Activated CD4-positive, alpha-beta T cell treated with anti-CD3 and anti-CD28 coated beads, Interleukin-2, amount 50 U/mL, for 48 hours (primary cell): ENCODE results near the gene SEPTIN7.
A peak's percentile ranks its signal among the peaks of the same experiment; 100 is the strongest.
"Not testable (repeated sequence)": the region's sequence is repeated elsewhere in the genome, so short reads cannot be mapped to it uniquely, and the experiment has no call there.

Source experiments
- DNase-seq, 2 experiments: peaks; one replicate each; pipeline ENCODE4 v3.0.0-alpha.2; 2020

Gene SEPTIN7

GRCh38 chr7:35800718-35801391 is at the start of gene SEPTIN7:
TSS of gene SEPTIN7 (plus strand) at chr7:35801057. CDS start at chr7:35801210, 153 bp downstream.
- peak; percentile 97 to 98 for DNase-seq

GRCh38 chr7:35752742-35753141 is 48.1 kb upstream of the SEPTIN7 start:
- DNase-seq: no peak

DNA sequence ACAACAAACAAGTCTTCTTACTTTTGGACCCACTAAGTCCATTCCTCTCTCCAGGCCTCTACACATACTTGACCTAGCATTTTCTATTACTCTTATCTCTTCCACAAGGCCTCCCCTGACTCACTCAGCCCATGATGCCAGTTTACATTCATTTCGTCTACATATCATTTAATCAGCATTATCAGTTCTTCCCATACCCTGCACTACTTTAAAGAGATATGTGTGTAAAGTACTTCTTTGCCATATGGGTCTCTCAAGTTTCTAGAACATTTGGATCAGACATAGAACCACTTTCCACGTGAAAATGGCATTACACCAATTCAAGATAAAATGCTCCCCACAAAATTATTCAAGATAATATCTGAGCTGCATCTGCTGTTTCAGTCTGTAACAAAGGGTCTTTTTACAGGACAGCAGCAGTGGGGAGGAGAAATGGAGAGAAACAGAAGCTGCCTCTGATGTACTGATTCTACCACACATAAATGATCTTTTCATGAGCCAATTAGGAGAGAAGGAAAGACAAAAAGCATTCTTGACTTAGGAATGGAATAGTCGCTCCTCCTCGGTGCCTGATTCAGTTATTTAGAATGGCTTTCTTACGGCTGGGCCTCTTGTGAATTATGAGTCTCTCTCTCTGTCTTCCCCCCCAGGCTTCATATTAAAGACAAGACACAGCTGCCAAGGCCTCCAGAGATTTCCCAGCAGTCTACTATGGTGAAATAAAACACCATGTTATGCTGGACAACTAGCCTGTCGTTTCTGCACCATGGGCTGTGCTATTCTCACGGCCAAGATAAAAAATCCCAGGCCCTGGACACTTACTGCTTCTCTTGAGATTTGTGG is 46.9 kb upstream of the SEPTIN7 start:
- no peak for DNase-seq

DNA sequence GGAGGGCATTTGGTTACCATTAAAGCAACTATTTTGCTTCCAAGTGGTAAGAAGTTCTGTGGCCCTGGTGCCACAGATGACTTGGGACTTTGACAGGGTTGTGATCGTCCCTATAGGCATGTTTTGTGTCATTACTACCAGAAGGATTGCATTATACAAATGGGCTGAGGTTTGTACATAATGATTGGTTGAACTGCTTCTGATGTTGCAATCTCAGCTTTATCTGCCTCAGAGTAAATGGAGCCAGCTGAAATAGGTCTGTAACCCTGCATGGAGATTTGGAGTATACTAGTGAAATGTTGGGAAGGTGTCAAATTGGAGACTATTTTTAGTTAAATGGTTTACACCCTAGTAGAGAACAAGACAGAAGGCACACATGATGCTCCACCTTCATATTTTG is 46.1 kb upstream of the SEPTIN7 start:
- no peak for DNase-seq

DNA sequence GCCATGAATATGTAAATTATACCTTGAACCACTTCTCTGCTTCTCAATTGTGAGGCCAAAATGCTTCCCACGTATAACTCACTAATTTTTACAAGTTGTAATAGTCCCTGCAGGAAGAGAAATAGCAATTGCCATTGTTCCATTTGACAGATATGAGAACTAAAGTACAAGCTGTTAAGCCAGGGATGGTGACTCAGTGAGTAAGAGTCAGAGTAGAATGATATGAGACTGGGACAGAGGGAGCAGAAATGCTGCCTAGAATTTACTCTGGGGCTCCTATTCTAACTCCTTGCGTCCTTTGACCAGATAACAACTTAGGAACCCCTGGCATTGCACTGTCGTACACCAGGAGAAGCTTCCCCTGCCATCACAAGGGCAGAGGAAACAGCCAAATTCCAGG is 45.1 kb upstream of the SEPTIN7 start:
- DNase-seq: no peak

DNA sequence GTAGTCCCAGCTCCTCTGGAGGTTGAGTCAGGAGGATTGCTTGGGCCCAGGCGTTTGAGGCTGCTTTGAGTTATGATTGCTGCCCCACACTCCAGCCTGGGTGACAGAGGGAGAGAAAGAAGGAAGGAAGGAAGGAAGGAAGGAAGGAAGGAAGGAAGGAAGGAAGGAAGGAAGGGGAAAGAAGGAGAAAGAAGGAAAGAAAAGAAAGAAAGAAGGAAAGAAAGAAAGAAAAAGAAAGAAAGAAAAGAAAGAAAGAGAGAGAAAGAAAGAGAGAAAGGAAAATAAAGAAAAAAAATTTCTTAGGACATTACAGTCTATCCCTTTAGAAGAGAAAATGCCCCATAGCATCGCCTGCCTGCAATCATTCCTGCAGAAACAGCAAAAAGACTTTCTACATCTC is 44.4 kb upstream of the SEPTIN7 start:
- DNase-seq: not testable (repeated sequence)

- DNase-seq: no peak
These were observed 43.3 kb upstream of the SEPTIN7 start for GRCh38 chr7:35757574-35757973.

DNA sequence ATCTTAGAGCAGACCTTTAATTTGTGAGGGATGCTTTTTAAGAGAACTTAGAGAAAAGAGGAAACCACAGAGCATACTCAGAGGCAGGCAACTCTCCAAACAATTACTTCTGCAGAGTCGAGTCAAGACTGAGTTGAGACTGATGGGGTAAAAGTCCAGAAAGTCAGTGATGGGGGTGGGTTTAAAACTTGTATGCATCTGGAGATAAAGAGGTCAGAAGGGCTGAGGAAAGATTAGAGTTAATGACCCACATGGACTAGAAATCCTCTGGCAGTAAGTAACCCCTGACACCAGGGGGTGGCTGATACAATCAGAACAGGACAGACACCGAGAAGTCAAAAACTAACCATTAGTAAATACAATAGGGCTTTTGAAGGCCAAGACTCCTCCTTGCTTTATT is 42.4 kb upstream of the SEPTIN7 start:
- DNase-seq: no peak

GRCh38 chr7:35760143-35760745 is 40.6 kb upstream of the SEPTIN7 start:
- no peak for DNase-seq

- no peak for DNase-seq
These were observed 38.8 kb upstream of the SEPTIN7 start for GRCh38 chr7:35761871-35762677.

DNA sequence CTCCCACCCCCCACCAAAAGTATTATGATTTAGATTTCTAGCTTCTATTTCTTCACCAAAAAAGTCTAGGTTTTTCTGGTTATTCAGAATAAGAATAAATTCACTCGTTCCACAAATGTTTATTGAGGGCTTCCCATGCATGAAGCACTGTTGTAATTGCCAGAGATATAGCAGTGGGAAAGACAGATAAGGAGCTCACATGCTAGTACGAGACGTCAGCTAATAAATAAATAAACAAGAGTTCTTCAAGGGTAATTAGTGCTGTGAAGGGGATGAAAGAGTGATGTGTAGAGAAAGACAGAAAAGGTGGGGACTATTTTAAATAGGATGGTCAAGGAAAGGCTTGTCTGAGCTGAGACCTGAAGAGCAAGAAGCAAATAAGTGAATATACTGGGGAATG is 38.1 kb upstream of the SEPTIN7 start:
- DNase-seq: no peak

GRCh38 chr7:35768346-35768745 is 32.5 kb upstream of the SEPTIN7 start:
- DNase-seq: no peak

DNA sequence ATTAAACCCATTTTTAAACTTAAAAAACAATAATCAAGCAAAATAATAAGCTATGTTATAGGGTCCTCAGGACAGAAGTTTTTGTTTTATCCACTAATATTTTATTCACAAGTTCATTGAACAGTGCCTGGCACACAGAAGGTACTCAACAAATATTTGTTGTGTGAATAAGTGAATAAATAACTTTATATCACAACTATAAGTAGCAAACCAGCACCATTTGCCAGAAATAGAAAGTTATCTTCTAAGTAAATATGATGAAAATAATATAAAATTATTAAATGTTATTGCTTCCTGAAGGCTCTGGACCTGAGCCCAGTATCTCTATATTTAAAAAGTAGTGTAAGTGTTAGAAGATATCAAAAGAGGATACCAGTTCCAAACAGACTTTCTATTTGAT is 29.1 kb upstream of the SEPTIN7 start:
- DNase-seq: no peak

DNA sequence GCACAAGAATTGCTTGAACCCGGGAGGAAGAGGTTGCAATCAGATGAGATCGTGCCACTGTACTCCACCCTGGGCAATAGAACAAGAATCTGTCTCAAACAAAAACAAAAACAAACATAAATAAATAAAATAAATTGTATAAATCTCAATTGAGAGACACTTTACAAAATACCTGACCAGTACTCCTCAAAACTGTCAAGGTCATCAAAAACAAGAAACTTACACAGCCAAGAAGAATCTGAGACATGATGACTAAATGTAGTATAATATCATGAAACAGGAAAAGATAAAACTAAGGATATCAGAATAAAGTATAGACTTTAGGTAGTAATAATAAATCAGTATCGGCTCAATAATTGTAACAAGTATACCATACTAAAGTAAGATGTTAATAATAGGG is 26.9 kb upstream of the SEPTIN7 start:
- no peak for DNase-seq

DNA sequence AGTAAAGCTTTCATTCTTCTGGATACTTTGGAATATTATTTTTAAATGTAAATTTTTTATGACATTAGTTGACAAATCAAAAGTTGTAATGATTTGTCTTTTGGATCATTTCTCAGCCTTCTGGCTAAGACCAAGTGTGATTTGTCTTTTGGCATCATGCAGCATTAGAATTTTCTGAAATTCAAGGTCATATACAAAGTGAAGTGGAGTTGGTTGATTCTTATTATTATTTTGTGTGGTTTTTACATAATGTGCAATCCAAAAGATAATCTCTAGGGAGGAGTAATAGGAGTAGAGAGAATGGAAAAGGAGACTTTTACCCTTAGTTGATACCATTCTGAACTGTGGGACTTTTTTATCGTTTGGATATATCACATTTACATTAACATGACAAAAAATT is 24.2 kb upstream of the SEPTIN7 start:
- no peak for DNase-seq

DNA sequence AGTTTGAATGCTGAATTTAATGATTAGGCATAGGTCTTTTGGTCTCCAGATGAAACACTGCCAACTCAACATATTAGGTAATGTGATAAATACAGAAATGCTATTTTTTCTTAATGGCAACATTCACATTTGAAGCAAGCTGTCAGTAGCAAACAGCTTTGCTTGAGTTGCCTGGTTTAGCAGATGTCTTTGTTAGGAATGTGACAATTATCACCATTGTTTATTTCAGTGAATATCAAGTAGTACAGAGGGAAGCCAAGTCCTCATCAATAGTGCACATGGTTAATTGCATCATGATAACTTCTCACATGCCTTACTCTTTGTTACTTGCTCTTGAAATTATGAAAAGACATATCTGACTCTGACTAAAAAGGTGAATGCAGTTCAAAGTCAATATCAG is 23.7 kb upstream of the SEPTIN7 start:
- DNase-seq: no peak

DNA sequence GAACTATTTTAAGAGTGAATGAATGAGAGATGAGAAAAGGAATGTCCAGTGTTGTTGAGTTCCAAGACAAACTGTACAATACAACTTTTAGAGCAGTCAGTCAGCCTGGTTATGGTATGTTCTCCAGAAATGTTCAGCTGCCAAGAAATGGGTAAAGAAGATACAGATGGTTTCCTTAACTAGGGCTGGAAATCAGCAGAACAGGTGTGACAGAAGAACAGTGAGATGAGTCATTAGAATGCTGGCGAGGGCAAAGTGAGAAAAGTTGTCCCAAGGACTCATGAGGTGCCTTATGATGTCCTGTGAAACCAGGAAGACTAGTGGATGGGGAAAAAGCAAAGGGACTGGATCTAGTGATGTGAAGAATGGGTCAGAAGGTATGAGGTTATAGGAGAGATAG is 20.8 kb upstream of the SEPTIN7 start:
- no peak for DNase-seq

DNA sequence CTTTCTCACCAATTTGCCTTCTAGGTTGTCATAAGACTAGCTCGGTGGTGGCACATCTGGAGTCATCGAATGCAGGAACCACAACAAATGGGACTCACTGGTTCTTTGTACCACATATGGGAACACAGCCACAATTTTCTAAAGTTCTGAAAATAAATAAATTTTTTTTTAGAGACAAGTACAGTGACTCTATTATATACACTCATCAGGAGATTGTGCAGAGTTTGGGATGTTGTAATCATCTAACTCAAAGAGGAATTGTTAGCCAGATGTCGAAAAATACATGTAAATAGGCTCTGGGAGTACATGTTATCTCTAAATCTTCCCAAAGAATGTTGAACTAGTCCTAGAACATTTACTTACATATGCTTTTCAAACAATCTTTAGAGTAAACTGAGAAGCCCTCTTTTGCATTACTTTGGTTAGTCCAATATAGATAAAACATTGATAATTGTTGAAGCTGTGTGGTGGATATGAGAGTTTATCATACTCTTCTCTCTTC is 19.6 kb upstream of the SEPTIN7 start:
- no peak for DNase-seq

GRCh38 chr7:35781767-35782515 is 18.9 kb upstream of the SEPTIN7 start:
- DNase-seq: no peak

DNA sequence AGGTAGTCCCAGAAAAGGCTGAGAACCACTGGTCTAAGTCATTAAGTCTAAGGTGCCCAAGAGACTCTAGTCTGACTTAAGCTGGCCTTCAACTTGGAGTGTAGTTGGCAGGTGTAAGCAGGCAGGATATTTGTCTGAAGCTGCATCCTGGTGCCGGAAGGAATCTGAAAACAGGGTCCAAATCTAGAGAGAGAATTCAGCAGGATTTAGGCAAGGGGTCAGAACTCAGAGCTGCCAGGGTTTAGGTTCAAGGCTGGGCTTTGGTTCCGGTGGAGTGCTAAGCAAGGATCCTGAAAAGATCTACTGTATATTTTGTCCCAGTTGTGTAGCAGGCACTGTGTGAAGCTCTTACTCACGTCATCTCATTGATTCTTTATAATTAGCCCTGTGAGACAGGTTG is 16.5 kb upstream of the SEPTIN7 start:
- no peak for DNase-seq

- no peak for DNase-seq
These were observed 15.6 kb upstream of the SEPTIN7 start for GRCh38 chr7:35785250-35785649.

GRCh38 chr7:35787925-35788324 is 12.9 kb upstream of the SEPTIN7 start:
- no peak for DNase-seq
